ENCODE data around the gene MRPS25. TPM values are rescaled to one million over a fixed set of nuclear protein-coding genes. Genes with fewer than 3 reads are reported as not detected.

Gene MRPS25
- total RNA-seq, 1 donor from 2014 or later, result 98.6 TPM

DNA sequence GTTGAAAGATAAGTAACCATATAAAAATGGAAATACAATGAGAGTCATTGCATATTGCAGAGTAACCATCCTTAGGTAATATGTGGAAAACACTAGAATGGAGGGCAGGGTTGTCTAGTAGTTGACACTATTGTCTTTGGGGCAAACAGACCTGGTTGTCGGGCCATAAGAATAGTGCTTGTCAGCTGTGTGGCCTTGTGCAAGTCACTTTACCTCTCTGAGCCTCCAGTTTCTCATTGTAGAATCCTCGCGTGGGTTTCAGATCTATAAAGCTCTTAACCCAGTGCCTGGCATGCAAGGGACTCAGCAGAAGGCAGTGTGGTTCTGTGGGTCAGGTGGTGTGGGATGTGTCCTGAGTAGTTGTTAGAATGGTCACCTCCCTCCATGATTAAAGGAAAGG is 32.0 kb downstream of the MRPS25 start:
- TF ChIP-seq, protein P1, sequence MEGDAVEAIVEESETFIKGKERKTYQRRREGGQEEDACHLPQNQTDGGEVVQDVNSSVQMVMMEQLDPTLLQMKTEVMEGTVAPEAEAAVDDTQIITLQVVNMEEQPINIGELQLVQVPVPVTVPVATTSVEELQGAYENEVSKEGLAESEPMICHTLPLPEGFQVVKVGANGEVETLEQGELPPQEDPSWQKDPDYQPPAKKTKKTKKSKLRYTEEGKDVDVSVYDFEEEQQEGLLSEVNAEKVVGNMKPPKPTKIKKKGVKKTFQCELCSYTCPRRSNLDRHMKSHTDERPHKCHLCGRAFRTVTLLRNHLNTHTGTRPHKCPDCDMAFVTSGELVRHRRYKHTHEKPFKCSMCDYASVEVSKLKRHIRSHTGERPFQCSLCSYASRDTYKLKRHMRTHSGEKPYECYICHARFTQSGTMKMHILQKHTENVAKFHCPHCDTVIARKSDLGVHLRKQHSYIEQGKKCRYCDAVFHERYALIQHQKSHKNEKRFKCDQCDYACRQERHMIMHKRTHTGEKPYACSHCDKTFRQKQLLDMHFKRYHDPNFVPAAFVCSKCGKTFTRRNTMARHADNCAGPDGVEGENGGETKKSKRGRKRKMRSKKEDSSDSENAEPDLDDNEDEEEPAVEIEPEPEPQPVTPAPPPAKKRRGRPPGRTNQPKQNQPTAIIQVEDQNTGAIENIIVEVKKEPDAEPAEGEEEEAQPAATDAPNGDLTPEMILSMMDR (IDR thresholded peaks at IDR 0.05; ENCODE audit: borderline replicate concordance), result no peak
- intact Hi-C loops (cut with micrococcal nuclease), result no loop called here
- Histone ChIP-seq H3K36me3 (peaks cover 96% of the 10 kb centered on the region), H3K27ac (replicated peaks) (no peak overlapping the region), H3K4me1 (no peaks in the 10 kb centered on the region), H3K9me3 (replicated peaks) (no peaks in the 10 kb centered on the region), H3K4me3 (no peak overlapping the region), H3K27me3 (ENCODE audit: low read depth) (no peaks in the 10 kb centered on the region)
- no peak for DNase-seq

DNA sequence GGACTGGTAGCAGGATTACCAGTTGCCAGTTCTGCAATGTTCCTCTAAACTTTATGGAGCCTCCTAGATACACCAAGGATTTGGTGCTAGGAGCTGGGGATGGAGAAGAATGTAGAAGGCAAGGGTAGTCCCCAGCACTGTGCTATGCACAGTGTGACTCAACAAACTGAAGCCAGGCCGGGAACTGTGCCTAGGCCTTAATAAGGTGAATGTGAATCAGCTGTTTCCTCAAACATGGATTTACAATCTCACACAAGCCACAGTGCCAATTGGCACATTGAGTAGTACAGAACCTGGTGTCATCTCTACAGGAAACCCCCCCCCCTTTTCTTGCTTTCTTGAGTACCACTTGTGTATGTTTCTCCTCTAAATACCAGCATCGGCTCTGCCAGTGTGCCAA is 32.5 kb downstream of the MRPS25 start:
- intact Hi-C loops (cut with micrococcal nuclease), result no loop called here
- peaks cover 96% of the 10 kb centered on the region for H3K36me3 ChIP-seq
- TF ChIP-seq, protein P1 (IDR thresholded peaks at IDR 0.05; ENCODE audit: borderline replicate concordance), result no peak
- H3K4me3 ChIP-seq, result no peak overlapping the region
- H3K27ac ChIP-seq (replicated peaks), result no peak overlapping the region
- H3K9me3 ChIP-seq (replicated peaks), result no peaks in the 10 kb centered on the region
- DNase-seq, result no peak
- H3K27me3 ChIP-seq (ENCODE audit: low read depth), result no peaks in the 10 kb centered on the region
- no peaks in the 10 kb centered on the region for H3K4me1 ChIP-seq

DNA sequence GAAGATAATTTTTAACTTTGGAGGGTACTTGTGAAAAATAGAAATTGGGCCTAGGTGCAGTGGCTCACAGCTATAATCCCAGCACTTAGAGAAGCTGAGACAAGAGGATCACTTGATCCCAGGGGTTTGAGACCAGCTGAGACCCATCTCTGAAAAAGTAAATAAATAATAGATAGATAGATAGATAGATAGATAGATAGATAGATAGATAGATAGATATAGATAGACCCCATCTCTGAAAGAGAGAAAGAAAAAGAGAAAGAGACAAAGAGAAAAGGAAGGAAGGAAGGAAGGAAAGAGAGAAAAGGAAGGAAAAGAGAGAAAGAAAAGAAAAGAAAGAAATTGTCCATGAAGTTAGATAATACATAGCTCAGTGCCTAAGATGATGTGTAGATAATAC is 35.5 kb downstream of the MRPS25 start:
- DNase-seq, result no peak
- no peak overlapping the region for H3K27ac ChIP-seq (replicated peaks)
- intact Hi-C loops (cut with micrococcal nuclease), result no loop called here
- H3K27me3 ChIP-seq (ENCODE audit: low read depth), result no peaks in the 10 kb centered on the region
- H3K4me3 ChIP-seq, result no peak overlapping the region
- H3K9me3 ChIP-seq (replicated peaks), result no peaks in the 10 kb centered on the region
- H3K36me3 ChIP-seq, result peaks cover 97% of the 10 kb centered on the region
- H3K4me1 ChIP-seq, result no peaks in the 10 kb centered on the region
- TF ChIP-seq, protein P1 (IDR thresholded peaks at IDR 0.05; ENCODE audit: borderline replicate concordance), result no peak

DNA sequence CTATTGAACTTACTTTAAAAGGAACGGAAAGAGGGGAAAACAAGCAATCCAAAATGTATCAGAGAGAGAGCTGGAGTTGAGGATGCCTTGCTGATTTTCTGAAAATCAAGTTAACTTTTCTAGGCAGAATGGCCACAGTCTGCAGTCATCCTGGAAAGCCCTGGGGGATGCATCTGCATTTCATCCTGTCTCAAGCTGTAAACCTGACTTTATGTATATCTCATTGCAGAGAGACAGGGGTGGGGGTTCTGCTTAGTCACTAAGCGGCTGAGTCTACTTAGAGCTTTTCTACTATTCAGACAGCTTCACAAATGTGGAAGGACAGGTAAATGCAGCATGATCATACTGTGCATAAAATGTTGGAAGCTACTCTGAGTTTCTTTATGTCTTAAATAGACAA is 41.4 kb downstream of the MRPS25 start:
- no peaks in the 10 kb centered on the region for H3K27me3 ChIP-seq (ENCODE audit: low read depth)
- DNase-seq, result no peak
- intact Hi-C loops (cut with micrococcal nuclease), result no loop called here
- no peaks in the 10 kb centered on the region for H3K4me1 ChIP-seq
- H3K36me3 ChIP-seq, result peaks cover 97% of the 10 kb centered on the region
- no peak overlapping the region for H3K27ac ChIP-seq (replicated peaks)
- TF ChIP-seq, protein P1 (IDR thresholded peaks at IDR 0.05; ENCODE audit: borderline replicate concordance), result no peak
- H3K9me3 ChIP-seq (replicated peaks), result no peaks in the 10 kb centered on the region
- H3K4me3 ChIP-seq, result no peak overlapping the region

DNA sequence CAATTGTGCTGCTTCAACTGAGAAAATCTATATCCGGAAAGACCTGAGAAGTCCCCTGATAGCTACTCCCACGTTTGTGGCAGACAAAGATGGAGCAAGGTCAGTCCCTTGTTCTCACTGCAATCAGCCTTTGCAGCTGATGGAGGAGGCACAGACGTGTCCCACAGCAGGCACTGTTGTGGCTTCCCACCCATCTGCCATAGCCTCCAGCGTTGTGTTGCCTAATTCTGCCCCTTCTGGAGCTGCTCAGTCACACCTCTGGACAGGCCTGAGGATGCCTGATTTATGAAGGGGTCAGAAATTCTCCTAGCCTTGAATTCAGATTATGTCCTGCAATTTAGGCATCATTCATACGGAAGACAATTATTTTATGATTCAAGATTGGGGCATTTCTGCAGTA is 41.9 kb downstream of the MRPS25 start:
- H3K9me3 ChIP-seq (replicated peaks), result no peaks in the 10 kb centered on the region
- DNase-seq, result no peak
- H3K27me3 ChIP-seq (ENCODE audit: low read depth), result no peaks in the 10 kb centered on the region
- H3K4me1 ChIP-seq, result no peaks in the 10 kb centered on the region
- H3K27ac ChIP-seq (replicated peaks), result no peak overlapping the region
- H3K4me3 ChIP-seq, result no peak overlapping the region
- TF ChIP-seq, protein P1 (IDR thresholded peaks at IDR 0.05; ENCODE audit: borderline replicate concordance), result no peak
- intact Hi-C loops (cut with micrococcal nuclease), result no loop called here
- peaks cover 97% of the 10 kb centered on the region for H3K36me3 ChIP-seq

DNA sequence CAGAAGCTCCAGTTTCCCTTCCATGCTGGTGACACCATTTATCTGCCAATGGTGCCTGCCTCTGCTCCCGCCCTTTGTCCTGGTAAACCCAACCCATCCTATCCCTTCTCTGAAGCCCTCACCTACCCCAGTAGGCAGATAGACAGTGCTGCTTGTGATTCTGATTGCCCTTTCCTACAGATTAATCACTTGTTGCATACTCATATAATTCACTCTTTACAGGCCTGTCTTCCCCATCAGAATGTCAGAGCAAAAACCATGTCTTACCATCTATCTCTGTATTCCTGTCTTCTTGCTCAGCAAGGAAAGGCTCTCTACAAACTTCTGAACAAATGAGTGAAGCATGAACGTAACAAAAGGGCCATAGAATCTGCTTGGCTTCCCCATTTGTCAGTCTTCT is 47.9 kb downstream of the MRPS25 start:
- no peaks in the 10 kb centered on the region for H3K9me3 ChIP-seq (replicated peaks)
- H3K4me1 ChIP-seq, result peaks cover 4% of the 10 kb centered on the region
- intact Hi-C loops (cut with micrococcal nuclease), result no loop called here
- H3K27ac ChIP-seq (replicated peaks), result no peak overlapping the region
- TF ChIP-seq, protein P1 (IDR thresholded peaks at IDR 0.05; ENCODE audit: borderline replicate concordance), result no peak
- no peak overlapping the region for H3K4me3 ChIP-seq
- peaks cover 86% of the 10 kb centered on the region for H3K36me3 ChIP-seq
- no peaks in the 10 kb centered on the region for H3K27me3 ChIP-seq (ENCODE audit: low read depth)
- no peak for DNase-seq

All from left ventricle myocardium inferior (tissue), 1 donor.